Endometrial microvascular endothelial cells (primary cell): ENCODE measurements around the gene ZBTB48. TPM values are rescaled to one million over a fixed set of nuclear protein-coding genes. Genes with fewer than 3 reads are reported as not detected.
"Not testable (repeated sequence)": the region's sequence is repeated elsewhere in the genome, so short reads cannot be mapped to it uniquely, and the experiment has no call there.

Experiments used
- in situ Hi-C: cut with HindIII; loops from 2 replicates; pipeline ENCODE4 v1.10.0; 2017; ENCODE audit warnings: low sequenced_read_pairs, low pct_unique_long_range_greater_than_20kb; ENCODE audit errors: inconsistent ontology term
- total RNA-seq: library from RNA; depleted of rRNA; stranded (reverse); fragments of >200 nt; gene quantifications from one replicate; pipeline ENCODE4 v1.2.3, GENCODE V29; 2015; ENCODE audit errors: inconsistent ontology term

ZBTB48 gene
- total RNA-seq, result 9.1 TPM

DNA sequence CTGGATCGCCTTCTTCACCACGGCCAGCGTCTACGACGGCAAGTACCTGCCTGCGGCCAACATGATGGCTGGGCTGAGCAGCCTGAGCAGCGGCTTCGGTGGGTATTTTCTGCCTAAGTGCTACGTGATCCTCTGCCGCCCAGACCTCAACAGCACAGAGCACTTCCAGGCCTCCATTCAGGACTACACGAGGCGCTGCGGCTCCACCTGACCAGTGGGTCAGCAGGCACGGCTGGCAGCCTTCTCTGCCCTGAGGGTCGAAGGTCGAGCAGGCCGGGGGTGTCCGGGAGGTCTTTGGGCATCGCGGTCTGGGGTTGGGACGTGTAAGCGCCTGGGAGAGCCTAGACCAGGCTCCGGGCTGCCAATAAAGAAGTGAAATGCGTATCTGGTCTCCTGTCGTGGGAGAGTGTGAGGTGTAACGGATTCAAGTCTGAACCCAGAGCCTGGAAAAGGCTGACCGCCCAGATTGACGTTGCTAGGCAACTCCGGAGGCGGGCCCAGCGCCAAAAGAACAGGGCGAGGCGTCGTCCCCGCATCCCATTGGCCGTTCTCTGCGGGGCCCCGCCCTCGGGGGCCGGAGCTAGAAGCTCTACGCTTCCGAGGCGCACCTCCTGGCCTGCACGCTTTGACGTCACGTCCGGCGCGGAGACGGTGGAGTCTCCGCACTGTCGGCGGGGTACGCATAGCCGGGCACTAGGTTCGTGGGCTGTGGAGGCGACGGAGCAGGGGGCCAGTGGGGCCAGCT, at the start of gene ZBTB48:
ZBTB48 (plus strand) TSS at position 621 of the 745 bp plus-strand sequence. CDS start 616 bp downstream, outside the sequence.
- in situ Hi-C loops, result no loop called here

- in situ Hi-C loops, result no loop called here
Observed at GRCh38 chr1:6530504-6531160, 49.2 kb upstream of the ZBTB48 start.

DNA sequence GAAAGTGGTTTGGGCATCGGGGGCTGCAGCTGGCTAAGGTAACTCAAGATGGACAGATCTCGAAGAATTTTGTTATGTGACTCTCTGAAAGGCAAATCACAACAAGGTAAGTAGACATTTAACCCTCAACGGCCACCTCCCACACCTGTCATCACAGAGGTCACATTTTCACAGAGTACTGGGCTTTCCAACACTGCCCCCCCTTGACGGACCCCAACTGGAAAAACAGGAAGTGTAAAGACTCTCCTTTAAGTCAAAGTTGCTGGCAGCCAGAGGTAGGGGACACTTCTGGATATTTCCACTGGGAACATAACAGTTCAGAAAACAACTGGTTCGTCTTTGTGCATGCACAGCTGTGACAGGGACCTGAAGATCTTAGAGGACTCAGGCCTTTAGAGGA, 47.8 kb upstream of the ZBTB48 start:
- in situ Hi-C loops, result no loop called here

DNA sequence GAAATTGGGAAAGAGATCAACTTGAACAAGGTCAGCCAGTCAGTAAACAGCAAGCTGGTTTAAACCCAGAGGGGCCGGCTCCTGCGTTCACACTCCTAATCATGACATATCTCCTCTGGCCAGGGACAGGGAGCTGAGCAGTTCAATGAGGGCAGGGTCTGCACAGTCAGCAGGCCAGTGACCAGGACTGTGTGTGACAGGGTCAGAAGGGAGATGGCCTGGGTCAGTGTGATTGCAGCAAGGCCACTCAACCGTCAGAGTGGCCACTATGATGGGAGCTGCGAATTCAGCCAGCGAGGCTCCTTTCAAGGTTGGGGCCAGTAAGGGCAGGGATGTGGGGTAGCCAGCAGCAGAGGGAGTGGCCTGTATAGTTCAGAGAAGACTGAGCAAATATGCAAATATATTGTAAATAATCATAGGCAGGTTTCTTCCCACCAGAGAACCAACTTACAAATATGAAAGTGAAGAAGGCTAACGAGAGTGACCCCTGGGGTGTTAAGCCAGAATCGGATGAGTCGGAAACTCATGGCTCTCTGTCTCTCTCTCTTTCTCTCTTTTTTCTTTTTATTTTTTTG, 45.5 kb upstream of the ZBTB48 start:
- in situ Hi-C loops, result no loop called here

DNA sequence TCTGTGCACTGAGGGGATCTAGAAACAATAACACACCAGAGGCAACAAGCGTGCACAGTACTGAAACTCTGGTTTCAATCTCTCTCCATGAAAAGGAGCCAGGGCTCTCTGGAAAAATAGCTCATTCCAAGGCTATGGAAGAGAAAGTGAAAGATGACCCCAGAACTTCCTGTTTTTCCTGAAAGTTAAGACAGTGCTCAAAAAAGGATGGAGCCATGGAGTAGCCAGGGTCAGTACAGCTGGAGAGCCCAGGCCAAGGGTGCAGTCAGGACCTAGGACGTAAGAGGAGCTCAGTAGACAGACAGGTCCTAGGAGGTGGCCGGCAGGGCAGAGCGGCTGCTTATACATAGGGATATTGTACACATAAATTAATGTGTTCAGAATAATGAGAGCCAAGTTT, 44.6 kb upstream of the ZBTB48 start:
- in situ Hi-C loops, result no loop called here

- in situ Hi-C loops, result no loop called here
Observed at GRCh38 chr1:6536291-6536690, 43.5 kb upstream of the ZBTB48 start.

DNA sequence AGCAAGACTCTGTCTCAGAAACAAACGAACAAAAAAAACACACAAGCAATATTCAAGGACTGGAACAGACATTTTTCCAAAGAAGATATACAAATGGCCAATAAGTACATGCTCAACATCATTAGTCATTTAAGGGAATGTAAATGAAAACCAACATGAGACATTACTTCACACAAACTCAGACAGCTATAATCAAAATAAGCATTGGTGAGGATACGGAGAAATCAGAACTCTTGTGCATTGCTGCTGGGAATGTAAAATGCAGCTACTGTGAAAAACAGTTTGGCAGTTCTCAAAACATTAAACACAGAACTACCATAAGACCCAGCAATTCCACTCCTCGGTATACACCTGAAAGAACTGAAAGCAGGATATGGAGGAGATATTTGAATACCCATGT, 40.8 kb upstream of the ZBTB48 start:
- in situ Hi-C loops, result no loop called here

DNA sequence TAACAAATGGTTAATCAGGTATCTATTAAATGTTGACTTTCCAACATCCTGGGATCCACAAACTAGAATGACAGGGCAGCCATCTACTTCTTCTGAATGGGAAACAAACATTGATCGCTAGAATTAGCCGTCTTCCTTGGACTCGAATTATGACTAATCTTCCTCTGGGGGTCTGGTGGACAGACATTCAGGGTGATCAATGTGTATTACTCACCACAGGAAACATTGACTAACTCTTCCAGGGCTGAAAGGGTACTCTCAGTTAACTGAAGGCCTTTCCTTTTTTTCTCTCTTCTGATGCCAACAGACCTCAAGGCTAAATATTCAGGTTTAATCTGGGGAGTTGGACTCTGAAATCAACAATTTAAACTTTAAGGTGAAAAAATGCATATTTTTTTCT, 35.0 kb upstream of the ZBTB48 start:
- in situ Hi-C loops, result no loop called here

DNA sequence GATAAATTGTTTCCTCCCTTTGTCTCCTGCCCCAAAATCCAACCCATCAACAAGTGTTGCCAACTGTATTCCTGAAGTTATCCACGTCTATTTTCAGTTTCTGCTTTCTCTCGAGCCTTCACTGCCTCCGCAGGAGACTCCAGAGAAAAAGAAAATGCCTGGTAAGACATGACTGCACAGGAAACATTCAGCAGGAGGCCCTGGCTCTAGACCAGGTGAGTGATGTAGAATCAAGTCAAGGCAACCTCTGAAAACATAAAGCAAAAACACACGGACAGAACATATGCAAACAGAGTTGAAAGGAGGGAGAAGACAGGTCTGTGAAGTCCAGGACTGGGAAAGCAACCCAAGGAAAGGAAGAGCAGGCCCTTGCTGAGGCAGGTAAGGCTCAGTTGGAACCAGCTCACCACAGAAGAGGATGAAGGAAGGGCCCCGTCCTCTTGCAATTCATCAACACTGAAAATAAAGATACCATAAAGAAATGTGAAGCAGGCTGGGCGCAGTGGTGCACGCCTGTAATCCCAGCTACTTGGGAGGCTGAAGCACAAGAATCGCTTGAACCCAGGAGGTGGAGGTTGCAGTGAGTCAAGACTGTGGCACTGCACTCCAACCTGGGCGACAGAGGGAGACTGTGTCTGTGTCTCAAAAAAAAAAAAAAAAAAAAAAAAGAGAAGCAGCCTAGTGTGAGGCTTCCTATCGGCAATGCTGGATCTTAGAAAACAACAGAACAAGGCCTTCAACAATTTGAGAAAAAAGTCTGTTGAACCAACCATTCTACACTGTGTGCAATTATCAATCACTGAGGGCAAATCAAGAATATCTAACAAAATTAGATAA, 34.3 kb upstream of the ZBTB48 start:
- in situ Hi-C loops, result no loop called here

GRCh38 chr1:6546326-6546725, 33.5 kb upstream of the ZBTB48 start:
- in situ Hi-C loops, result no loop called here

DNA sequence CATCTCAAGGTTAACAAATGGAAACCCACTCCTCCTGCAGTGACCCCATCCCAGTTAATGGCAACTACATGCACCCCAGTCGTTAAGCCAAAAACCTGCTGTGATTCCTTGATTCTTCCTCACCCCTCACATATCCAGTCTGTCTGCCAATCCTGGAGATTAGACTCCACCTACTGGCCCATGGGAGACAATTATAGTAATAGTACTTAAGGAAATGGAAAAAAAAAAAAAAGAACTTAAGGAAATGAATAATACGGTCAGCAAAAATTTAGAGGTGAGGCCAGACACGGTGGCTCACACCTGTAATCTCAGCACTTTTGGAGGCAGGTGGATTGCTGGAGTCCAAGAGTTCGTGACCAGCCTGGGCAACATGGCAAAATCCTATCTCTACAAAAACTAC, 32.5 kb upstream of the ZBTB48 start:
- in situ Hi-C loops, result no loop called here

DNA sequence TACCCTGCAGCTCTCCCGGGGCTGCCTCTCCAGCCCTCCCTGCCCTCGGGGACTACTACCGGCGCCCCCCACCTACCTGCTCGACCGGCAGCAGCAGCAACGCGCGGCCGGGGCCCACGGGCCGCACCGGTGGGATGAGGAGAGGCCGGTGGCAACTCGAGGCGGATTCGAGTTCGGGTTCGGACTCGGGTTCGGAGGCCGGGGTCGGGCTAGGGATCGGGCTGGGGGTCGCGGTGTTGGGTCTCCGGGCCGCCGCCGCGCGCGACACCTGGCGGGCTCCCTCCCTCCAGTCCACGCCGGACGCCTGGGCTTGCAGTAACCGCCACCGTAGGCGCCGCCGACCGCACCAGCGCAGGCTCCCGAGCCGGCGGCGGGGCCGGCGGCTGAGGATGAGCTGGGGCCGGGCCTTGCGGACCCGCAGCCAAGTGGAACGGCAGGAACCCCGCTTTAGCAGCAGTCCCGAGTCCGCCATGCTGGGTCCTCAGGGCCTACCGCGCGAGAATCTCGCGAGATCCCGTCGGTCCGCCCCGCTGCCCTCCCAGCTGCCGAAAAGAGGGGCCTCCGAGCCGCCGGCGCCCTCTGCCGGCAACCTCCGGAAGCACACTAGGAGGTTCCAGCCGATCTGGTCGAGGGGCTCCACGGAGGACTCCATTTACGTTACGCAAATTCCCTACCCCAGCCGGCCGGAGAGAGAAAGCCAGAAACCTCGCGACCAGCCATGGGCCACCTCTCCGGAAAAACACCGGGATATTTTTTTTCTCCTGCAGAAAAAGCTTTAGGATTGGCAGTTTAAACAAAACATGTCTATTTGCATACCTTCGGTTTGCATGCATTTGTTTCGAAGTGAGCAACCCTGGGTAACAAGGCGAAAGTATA, 25.5 kb upstream of the ZBTB48 start, which contains the start of gene NOL9:
NOL9 (minus strand) TSS at position 483 of the 876 bp plus-strand sequence; CDS start at position 472, 11 bp downstream.
- in situ Hi-C loops, result no loop called here

GRCh38 chr1:6554907-6555778, 24.7 kb upstream of the ZBTB48 start, which contains the start of gene TAS1R1:
Gene TAS1R1 (plus strand): TSS chr1:6555307. CDS start chr1:6555374, 67 bp downstream.
- in situ Hi-C loops, result no loop called here

DNA sequence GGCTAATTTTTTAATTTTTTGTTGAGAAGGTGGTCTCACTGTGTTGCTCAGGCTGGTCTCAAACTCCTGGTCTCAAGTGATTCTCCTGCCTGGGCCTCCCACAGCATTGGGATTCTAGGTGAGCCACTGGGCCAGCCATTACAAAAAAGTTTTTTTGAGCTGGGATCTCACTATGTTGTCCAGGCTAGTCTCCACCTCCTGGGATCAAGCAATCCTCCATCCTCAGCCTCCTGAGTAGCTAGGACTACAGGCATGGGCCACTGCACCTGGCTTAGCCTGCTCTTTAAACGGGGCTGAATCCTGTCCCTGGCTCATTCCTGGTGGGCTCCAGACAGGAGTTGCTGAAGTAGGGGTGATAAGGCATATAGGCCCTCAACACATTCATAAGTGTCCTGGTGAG, 22.2 kb upstream of the ZBTB48 start:
- in situ Hi-C loops, result no loop called here

DNA sequence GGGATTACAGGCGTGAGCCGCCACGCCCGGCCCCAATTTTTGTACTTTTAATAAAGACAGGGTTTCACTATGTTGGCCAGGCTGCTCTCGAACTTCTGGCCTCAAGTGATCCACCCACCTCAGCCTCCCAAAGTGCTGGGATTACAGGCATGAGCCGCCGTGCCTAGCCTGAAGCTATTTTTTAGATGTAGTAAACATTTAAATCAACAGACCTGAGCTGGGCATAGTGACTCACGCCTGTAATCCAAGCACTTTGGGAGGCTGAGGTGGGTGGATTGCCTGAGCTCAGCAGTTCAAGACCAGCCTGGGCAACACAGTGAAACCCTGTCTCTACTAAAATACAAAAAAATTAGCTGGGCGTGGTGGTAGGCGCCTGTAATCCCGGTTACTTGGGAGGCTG, 20.6 kb upstream of the ZBTB48 start:
- in situ Hi-C loops, result not testable (repeated sequence)

GRCh38 chr1:6560267-6560666, 19.5 kb upstream of the ZBTB48 start:
- in situ Hi-C loops, result no loop called here

GRCh38 chr1:6569033-6569432, 10.8 kb upstream of the ZBTB48 start:
- in situ Hi-C loops, result no loop called here
